Measurements from ENCODE around the gene ICAM4.

Gene ICAM4

GRCh38 chr19:10291554-10292205, 4.9 kb downstream of the ICAM4 start:
- no peak for DNase-seq

- DNase-seq: peak; percentile 35 to 41
These were observed 5.5 kb downstream of the ICAM4 start for GRCh38 chr19:10292206-10292788.

DNA sequence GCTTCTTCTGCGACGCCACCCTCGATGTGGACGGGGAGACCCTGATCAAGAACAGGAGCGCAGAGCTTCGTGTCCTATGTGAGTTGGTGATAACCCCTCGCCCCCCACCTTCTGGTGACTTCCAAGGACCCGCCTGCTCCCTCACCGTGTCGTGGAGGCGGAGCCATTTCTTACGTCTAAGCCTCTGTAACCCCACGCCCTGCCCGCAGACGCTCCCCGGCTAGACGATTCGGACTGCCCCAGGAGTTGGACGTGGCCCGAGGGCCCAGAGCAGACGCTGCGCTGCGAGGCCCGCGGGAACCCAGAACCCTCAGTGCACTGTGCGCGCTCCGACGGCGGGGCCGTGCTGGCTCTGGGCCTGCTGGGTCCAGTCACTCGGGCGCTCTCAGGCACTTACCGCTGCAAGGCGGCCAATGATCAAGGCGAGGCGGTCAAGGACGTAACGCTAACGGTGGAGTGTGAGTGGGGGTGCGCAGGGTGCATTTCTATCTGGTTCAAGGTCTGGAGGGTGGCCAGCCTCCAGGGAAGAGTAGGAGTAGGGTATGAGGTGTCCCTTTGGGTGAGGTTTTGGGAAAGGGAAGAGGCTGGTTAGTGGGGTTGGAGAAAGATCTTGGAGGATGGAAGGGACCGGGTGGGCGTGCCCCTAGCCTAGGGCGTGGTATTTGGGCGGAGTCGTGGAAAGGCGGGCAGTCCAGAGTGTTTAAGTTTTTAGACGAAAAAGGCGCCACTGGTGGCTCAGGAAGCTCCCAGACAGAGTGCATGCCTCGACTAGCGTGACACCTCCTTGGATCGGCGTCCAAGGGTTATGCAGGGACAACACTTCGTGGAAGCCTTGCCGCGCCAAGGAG, 6.3 kb downstream of the ICAM4 start:
- no peak for DNase-seq

DNA sequence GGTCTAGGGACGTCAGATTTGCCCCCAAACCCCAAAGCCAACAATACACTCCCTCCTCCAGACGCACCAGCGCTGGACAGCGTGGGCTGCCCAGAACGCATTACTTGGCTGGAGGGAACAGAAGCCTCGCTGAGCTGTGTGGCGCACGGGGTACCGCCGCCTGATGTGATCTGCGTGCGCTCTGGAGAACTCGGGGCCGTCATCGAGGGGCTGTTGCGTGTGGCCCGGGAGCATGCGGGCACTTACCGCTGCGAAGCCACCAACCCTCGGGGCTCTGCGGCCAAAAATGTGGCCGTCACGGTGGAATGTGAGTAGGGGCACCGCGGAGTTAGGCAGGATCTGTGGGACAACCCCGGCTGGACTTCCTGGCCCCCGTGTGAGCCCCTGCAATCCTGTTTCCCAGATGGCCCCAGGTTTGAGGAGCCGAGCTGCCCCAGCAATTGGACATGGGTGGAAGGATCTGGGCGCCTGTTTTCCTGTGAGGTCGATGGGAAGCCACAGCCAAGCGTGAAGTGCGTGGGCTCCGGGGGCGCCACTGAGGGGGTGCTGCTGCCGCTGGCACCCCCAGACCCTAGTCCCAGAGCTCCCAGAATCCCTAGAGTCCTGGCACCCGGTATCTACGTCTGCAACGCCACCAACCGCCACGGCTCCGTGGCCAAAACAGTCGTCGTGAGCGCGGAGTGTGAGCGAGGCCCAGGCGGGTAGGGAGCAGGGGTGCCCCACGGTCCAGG, 7.0 kb downstream of the ICAM4 start:
- no peak for DNase-seq

- no peak for DNase-seq
These were observed 7.6 kb downstream of the ICAM4 start for GRCh38 chr19:10294368-10294697.

GRCh38 chr19:10295305-10295846, 8.6 kb downstream of the ICAM4 start:
- DNase-seq: no peak

DNA sequence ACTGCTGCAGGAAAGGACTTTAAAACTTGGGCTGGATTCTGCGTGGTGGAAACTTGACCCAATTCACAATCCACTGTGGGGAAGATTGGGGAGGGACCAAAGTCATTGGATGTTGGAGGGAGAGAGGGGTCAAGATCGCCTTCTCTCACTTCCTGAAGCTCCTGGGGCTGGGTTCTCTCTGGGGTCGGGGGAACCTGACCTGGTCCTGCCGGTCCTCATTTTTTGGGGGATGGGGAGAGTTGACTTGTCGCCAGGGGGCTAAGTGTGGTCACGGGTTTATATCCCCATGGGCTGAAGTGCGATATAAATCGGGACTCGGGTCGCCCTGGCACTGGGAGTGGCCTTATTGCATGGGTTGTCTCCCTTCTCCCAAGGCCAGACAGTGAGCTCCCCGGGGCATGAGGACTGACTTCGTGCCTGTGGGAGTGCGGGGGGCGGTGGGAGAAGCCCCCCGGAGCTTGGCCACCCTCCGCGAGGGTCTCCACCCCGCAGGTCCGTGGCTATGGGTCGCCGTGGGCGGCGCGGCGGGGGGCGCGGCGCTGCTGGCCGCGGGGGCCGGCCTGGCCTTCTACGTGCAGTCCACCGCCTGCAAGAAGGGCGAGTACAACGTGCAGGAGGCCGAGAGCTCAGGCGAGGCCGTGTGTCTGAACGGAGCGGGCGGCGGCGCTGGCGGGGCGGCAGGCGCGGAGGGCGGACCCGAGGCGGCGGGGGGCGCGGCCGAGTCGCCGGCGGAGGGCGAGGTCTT, 9.3 kb downstream of the ICAM4 start:
- no peak for DNase-seq

- peak; percentile 70 to 74 for DNase-seq
These were observed 13.0 kb downstream of the ICAM4 start for GRCh38 chr19:10299545-10300458.

DNA sequence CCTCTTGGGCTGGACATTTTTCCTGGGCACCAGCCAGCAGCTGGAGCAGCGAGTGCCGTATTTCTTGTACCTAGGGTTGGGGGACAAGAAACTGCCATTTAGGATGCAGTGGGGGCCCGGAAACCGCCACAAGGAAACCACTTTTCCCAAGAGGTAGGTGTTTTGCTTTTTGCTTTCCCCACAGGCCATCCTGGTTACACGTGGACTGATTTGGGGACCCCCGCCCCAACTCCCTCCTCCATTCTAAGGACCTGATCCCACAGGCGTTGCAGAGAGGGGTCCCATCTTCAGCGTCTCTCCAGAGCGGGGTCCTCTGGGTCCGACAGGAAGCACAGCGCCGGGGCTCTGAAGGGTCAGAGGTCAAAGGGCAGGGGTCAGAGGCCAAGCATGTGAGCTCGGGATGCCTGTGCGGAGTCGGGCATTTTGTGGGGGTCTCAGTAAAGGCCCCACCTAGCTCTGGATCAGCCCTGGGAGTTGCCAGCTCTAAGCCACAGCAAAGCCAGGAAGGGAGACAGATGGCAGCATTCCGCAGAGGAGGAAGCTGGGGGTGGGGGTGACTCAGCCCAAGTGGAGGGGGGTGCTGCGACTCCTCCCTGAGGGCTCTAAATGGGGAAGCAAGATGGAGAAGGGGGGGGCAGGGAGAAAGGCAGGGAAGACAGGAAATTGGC, 18.5 kb downstream of the ICAM4 start:
- DNase-seq: peak; percentile 80 to 83

DNA sequence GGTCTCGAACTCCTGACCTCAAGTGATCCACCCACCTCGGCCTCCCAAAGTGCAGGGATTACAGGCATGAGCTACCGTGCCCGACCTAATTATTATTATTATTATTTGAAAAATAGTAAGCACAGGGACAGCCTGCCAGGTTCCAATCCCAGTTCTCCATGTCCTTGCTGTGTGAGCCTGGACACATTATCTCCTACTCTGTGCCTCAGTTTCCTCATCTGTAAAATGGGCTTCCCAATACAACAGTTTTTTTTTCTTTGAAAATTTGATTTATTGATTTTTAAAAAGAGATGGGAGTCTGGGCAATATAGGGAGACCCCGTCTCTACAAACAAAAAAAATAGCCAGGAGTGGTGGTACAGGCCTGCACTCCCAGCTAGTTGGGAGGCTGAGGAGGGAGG, 19.6 kb downstream of the ICAM4 start:
- DNase-seq: no peak

- DNase-seq: no peak
These were observed 22.7 kb downstream of the ICAM4 start, which contains the start of gene ZGLP1 for GRCh38 chr19:10309423-10309822. Gene ZGLP1 (minus strand): TSS chr19:10309815.

GRCh38 chr19:10315335-10316214, 28.8 kb downstream of the ICAM4 start, which contains the start of gene FDX2:
Gene FDX2 (minus strand): TSS chr19:10316015. CDS start chr19:10315996, 19 bp downstream.
- DNase-seq: peak; percentile 51 to 57

GRCh38 chr19:10316229-10317044, 29.7 kb downstream of the ICAM4 start:
- DNase-seq: no peak

DNA sequence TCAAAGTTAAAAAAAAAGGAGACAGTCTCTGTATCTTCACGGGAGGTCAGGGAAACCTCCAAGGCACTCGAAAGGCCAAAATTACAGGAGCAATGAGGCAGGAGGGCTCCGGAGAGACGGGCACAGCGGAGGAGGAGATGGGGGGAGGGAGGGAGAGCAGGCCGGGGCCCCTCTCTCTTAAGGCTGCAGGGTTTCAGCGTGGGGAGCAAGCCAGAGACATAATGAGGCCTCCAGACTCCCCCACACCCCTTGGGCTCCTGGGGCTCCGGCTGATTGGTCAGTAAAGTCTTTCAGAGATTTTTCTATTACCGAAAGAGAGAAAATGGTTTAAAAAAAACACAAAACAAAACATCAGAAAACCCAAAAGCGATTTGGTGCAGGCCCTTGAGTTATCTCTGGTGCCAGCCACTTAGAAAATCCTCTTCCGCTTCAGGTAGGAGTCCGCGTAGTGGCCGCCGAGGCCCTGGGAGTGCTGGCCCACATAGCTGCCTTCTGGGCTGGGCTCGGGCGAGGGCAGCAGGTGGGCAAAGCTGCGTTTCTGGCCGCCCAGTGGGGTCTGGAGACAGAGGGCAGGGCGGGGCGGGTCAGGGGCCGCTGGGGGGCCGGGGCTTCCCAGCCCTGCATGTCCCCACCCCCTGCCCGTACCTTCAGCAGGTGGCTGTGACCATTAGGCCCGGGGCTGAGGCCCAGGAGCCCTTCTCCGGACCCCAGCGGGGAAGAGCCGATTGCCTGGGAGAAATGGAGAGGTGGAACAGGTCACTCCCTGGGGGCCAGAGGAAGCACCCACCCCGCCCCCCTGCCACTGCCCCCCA, 30.5 kb downstream of the ICAM4 start:
- no peak for DNase-seq

DNA sequence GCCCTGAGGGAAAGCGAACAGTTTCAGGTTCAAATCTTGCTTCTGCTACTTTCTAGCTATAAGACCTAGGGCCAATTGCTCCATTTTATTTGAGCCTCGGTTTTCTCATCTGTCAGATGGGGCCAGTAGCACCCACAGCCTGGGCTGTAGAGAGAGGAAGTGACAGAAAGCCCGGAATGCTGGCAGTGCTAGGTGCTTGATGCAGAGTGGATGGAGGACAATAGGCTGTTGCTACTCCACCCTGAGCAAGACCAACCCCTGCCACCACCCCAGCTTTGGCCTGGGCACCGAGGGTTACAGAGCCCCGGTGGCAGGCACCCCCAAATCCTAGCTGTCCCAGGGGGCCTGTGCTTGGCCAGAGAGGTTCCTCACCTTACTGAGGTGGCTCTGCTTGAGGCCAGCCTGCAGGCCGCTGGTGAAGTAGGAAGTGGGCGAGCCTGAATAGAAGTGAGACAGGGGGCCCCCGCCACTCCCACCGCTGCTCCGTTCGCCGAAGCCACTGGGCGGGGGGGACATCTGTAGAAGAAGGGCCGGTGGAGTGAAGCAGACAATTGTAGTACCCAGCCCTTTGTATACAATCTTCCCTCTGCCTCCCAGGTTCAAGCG, 31.2 kb downstream of the ICAM4 start:
- DNase-seq: no peak

DNA sequence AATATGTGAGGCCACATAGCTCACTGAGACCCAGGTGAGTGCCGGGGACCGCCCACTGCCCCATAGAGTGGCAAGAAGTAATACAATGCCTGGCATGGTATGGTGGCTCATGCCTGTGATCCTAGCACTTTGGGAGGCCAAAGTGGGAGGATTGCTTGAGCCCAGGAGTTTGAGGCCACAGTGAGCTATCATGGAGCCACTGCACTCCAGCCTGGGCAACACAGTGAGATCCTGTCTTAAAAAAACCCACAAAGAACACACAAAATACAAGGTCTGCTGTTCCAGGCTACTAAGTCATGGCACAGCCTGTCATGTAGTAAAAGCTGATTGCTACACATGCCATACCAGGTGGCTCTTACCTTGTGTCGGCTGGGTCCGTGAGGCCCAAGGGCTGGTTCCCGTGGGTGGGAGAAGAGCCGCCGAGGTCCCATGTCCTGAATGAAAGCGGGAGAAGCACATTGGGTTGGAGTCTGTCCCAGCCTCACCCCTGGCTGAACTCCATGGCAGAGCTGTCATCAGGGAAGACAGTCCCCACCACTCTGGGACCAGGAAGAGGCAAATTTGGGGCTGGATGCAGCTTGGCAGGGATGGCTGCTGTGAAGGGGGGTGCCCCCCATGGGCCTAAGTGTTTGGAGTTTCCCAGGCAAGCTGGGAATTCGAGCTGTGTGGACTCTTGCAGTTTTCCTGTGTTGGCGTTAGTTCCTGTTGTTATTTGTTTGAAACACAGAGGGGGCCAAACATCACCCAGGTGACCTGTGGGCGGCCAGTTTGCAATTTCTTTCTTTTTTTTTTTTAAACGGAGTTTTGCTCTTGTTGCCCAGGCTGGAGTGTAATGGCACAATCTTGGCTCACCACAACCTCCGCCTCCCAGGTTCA, 32.3 kb downstream of the ICAM4 start:
- DNase-seq: no peak
